Superior temporal gyrus (tissue), 1 donor: ENCODE data around the gene TMEM121B.

Experiments
- DNase-seq: peaks from one replicate; pipeline ENCODE4 v3.0.0-alpha.2; 2016; ENCODE audit errors: extremely low spot score

TMEM121B gene

GRCh38 chr22:17110791-17111550 lies 10.2 kb downstream of the TMEM121B start:
- no peak for DNase-seq

- DNase-seq = no peak
Observed at GRCh38 chr22:17109976-17110375, 11.2 kb downstream of the TMEM121B start.

- DNase-seq = no peak
Observed at GRCh38 chr22:17109113-17109865, 11.9 kb downstream of the TMEM121B start.

- DNase-seq = no peak
Observed at GRCh38 chr22:17108256-17109112, 12.7 kb downstream of the TMEM121B start.

GRCh38 chr22:17107547-17107810 lies 13.7 kb downstream of the TMEM121B start:
- DNase-seq = no peak

GRCh38 chr22:17106785-17107546 lies 14.2 kb downstream of the TMEM121B start:
- no peak for DNase-seq

- DNase-seq = no peak
Observed at GRCh38 chr22:17106161-17106784, 14.9 kb downstream of the TMEM121B start.

GRCh38 chr22:17105143-17106129 lies 15.7 kb downstream of the TMEM121B start:
- DNase-seq = no peak

- DNase-seq = no peak
Observed at GRCh38 chr22:17104336-17104935, 16.7 kb downstream of the TMEM121B start.

- no peak for DNase-seq
Observed at GRCh38 chr22:17103351-17103750, 17.8 kb downstream of the TMEM121B start.

- no peak for DNase-seq
Observed at GRCh38 chr22:17102297-17102667, 18.9 kb downstream of the TMEM121B start.

- DNase-seq = no peak
Observed at GRCh38 chr22:17101475-17102296, 19.5 kb downstream of the TMEM121B start.

- no peak for DNase-seq
Observed at GRCh38 chr22:17100621-17101020, 20.5 kb downstream of the TMEM121B start.

- no peak for DNase-seq
Observed at GRCh38 chr22:17098379-17098819, 22.8 kb downstream of the TMEM121B start.

- no peak for DNase-seq
Observed at GRCh38 chr22:17097701-17098100, 23.5 kb downstream of the TMEM121B start.

GRCh38 chr22:17097062-17097461 lies 24.1 kb downstream of the TMEM121B start:
- no peak for DNase-seq

GRCh38 chr22:17096071-17096470 lies 25.1 kb downstream of the TMEM121B start:
- no peak for DNase-seq

GRCh38 chr22:17095538-17095937 lies 25.6 kb downstream of the TMEM121B start:
- no peak for DNase-seq

GRCh38 chr22:17093081-17093480 lies 28.1 kb downstream of the TMEM121B start:
- no peak for DNase-seq
